Measurements from ENCODE around the gene MYO3B.
"Not testable (repeated sequence)": the region's sequence is repeated elsewhere in the genome, so short reads cannot be mapped to it uniquely, and the experiment has no call there.

GRCh38 chr2:170279615-170280014, 101.7 kb downstream of the MYO3B start:
- TF ChIP-seq, protein P1, sequence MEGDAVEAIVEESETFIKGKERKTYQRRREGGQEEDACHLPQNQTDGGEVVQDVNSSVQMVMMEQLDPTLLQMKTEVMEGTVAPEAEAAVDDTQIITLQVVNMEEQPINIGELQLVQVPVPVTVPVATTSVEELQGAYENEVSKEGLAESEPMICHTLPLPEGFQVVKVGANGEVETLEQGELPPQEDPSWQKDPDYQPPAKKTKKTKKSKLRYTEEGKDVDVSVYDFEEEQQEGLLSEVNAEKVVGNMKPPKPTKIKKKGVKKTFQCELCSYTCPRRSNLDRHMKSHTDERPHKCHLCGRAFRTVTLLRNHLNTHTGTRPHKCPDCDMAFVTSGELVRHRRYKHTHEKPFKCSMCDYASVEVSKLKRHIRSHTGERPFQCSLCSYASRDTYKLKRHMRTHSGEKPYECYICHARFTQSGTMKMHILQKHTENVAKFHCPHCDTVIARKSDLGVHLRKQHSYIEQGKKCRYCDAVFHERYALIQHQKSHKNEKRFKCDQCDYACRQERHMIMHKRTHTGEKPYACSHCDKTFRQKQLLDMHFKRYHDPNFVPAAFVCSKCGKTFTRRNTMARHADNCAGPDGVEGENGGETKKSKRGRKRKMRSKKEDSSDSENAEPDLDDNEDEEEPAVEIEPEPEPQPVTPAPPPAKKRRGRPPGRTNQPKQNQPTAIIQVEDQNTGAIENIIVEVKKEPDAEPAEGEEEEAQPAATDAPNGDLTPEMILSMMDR (IDR thresholded peaks at IDR 0.05; ENCODE audit: low read length) = not testable (repeated sequence)
- TF ChIP-seq EZH2phosphoT487 (IDR thresholded peaks at IDR 0.05; ENCODE audit: low read length); EZH2 (optimal IDR thresholded peaks at IDR 0.05; ENCODE audit: low read depth, low read length): not testable (repeated sequence)
